Measurements from ENCODE around the gene PXDC1. TPM values are rescaled to one million over a fixed set of nuclear protein-coding genes. Genes with fewer than 3 reads are reported as not detected.

The PXDC1 gene
- polyA plus RNA-seq, 1 donor from 2014 or later: 3.9 TPM

DNA sequence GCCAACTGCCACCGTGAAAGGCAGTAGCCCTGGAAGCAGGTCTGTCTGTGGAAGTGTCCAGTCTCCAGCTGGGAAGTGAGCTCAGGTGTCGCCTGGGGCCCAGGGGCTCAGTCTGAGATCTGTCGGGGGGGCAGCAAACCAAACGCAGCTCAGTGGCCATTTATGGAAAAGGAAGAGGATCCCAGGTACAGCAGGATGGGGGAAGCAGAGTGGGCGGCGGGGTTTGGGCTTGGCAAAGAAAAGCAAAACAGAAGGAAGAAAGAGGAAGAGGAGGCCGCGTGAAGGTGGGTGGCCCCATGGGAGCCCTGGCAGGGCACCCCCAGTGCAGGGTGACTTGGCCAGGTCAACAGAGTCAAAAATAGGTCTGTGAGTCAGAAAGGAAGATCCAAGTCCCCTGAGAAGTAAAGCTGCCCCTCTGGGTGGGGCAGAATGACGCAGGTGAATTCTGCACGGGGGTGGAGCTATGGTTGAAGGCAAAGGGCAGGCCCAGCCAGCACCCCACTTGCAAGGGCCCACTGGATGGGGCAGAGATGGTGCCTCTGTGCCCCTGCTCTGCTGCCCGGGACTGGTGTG, 5.3 kb downstream of the PXDC1 start:
- no peaks in the 10 kb centered on the region for H3K36me3 ChIP-seq (ENCODE audit: insufficient read depth, low read length)
- no peaks in the 10 kb centered on the region for H3K9me3 ChIP-seq (ENCODE audit: low read length)
- no peak overlapping the region for H2AFZ ChIP-seq (ENCODE audit: low read depth, low read length)
- H3F3A ChIP-seq (ENCODE audit: insufficient read depth, low read length, poor library complexity, severe bottlenecking): no peaks in the 10 kb centered on the region
- H3K27me3 ChIP-seq (ENCODE audit: insufficient read depth, low read depth, low read length): peaks cover 22% of the 10 kb centered on the region
- TF ChIP-seq MXI1 (conservative IDR thresholded peaks at IDR 0.05; ENCODE audit: poor library complexity, severe bottlenecking): no peak
- TF ChIP-seq, protein P1, sequence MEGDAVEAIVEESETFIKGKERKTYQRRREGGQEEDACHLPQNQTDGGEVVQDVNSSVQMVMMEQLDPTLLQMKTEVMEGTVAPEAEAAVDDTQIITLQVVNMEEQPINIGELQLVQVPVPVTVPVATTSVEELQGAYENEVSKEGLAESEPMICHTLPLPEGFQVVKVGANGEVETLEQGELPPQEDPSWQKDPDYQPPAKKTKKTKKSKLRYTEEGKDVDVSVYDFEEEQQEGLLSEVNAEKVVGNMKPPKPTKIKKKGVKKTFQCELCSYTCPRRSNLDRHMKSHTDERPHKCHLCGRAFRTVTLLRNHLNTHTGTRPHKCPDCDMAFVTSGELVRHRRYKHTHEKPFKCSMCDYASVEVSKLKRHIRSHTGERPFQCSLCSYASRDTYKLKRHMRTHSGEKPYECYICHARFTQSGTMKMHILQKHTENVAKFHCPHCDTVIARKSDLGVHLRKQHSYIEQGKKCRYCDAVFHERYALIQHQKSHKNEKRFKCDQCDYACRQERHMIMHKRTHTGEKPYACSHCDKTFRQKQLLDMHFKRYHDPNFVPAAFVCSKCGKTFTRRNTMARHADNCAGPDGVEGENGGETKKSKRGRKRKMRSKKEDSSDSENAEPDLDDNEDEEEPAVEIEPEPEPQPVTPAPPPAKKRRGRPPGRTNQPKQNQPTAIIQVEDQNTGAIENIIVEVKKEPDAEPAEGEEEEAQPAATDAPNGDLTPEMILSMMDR (IDR thresholded peaks at IDR 0.05; ENCODE audit: poor library complexity, severe bottlenecking): no peak
- TF ChIP-seq, protein P2, sequence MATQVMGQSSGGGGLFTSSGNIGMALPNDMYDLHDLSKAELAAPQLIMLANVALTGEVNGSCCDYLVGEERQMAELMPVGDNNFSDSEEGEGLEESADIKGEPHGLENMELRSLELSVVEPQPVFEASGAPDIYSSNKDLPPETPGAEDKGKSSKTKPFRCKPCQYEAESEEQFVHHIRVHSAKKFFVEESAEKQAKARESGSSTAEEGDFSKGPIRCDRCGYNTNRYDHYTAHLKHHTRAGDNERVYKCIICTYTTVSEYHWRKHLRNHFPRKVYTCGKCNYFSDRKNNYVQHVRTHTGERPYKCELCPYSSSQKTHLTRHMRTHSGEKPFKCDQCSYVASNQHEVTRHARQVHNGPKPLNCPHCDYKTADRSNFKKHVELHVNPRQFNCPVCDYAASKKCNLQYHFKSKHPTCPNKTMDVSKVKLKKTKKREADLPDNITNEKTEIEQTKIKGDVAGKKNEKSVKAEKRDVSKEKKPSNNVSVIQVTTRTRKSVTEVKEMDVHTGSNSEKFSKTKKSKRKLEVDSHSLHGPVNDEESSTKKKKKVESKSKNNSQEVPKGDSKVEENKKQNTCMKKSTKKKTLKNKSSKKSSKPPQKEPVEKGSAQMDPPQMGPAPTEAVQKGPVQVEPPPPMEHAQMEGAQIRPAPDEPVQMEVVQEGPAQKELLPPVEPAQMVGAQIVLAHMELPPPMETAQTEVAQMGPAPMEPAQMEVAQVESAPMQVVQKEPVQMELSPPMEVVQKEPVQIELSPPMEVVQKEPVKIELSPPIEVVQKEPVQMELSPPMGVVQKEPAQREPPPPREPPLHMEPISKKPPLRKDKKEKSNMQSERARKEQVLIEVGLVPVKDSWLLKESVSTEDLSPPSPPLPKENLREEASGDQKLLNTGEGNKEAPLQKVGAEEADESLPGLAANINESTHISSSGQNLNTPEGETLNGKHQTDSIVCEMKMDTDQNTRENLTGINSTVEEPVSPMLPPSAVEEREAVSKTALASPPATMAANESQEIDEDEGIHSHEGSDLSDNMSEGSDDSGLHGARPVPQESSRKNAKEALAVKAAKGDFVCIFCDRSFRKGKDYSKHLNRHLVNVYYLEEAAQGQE (IDR thresholded peaks at IDR 0.05; ENCODE audit: borderline replicate concordance): no peak
- no peak for TF ChIP-seq RAD21 (conservative IDR thresholded peaks at IDR 0.05)
- TF ChIP-seq SMC3 (conservative IDR thresholded peaks at IDR 0.05; ENCODE audit: poor library complexity): no peak
- TF ChIP-seq EP300 (conservative IDR thresholded peaks at IDR 0.05; ENCODE audit: poor library complexity, severe bottlenecking): no peak
- TF ChIP-seq TAF1 (IDR thresholded peaks at IDR 0.05; ENCODE audit: low read depth): no peak
- no peak for TF ChIP-seq POLR2AphosphoS5 (IDR thresholded peaks at IDR 0.05)
- no peak for TF ChIP-seq EZH2 (IDR thresholded peaks at IDR 0.05; ENCODE audit: borderline replicate concordance, insufficient read depth, low read length, poor library complexity, severe bottlenecking)
- H3K4me3 ChIP-seq (ENCODE audit: low read length): no peak overlapping the region
- H4K20me1 ChIP-seq (ENCODE audit: insufficient read depth): no peaks in the 10 kb centered on the region
- H3K9ac ChIP-seq (ENCODE audit: low read length): no peak overlapping the region
- H3K4me2 ChIP-seq (ENCODE audit: low read length): no peak overlapping the region
- H3K27ac ChIP-seq (ENCODE audit: low read length): no peak overlapping the region
- H3K79me2 ChIP-seq (replicated peaks; ENCODE audit: insufficient read depth, low read length): no peaks in the 10 kb centered on the region
- no peaks in the 10 kb centered on the region for H3K9me2 ChIP-seq (ENCODE audit: insufficient read depth, low read length)

DNA sequence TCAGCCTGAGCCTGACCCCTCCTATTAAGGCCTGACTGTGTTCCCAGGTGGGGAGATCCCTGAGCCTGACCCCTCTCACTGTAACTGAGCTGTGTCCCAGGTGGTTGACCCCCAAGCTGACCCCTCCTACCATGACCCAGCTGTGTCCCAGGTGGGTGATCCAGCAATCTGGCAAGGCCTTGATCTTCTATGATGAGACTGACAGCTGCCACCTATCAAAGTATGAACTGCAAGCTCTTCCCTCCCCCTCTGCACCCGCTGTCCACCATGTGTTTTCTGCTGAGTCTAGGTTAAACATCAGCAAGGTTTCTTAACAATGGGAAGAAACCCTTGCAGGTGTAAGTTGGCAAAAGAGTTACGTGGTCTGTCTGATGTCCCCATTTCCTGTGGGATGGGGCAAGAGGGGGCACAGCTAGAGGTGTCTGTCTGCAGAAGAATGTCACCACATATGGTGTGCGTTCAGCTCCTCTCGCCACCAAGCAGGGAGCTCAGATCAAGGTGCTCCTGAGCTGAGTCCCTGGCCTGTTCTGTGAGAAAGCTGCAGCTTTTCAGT, 5.9 kb downstream of the PXDC1 start:
- no peak overlapping the region for H2AFZ ChIP-seq (ENCODE audit: low read depth, low read length)
- no peak overlapping the region for H3K9ac ChIP-seq (ENCODE audit: low read length)
- no peaks in the 10 kb centered on the region for H3K9me3 ChIP-seq (ENCODE audit: low read length)
- H3K4me3 ChIP-seq (ENCODE audit: low read length): no peak overlapping the region
- no peaks in the 10 kb centered on the region for H3K79me2 ChIP-seq (replicated peaks; ENCODE audit: insufficient read depth, low read length)
- H3K27me3 ChIP-seq (ENCODE audit: insufficient read depth, low read depth, low read length): peaks cover 16% of the 10 kb centered on the region
- H3K9me2 ChIP-seq (ENCODE audit: insufficient read depth, low read length): no peaks in the 10 kb centered on the region
- no peak overlapping the region for H3K4me2 ChIP-seq (ENCODE audit: low read length)
- no peaks in the 10 kb centered on the region for H3K36me3 ChIP-seq (ENCODE audit: insufficient read depth, low read length)
- no peak overlapping the region for H3K27ac ChIP-seq (ENCODE audit: low read length)
- no peaks in the 10 kb centered on the region for H3F3A ChIP-seq (ENCODE audit: insufficient read depth, low read length, poor library complexity, severe bottlenecking)
- no peaks in the 10 kb centered on the region for H4K20me1 ChIP-seq (ENCODE audit: insufficient read depth)
- TF ChIP-seq, protein P1 (IDR thresholded peaks at IDR 0.05; ENCODE audit: poor library complexity, severe bottlenecking): no peak
- TF ChIP-seq SMC3 (conservative IDR thresholded peaks at IDR 0.05; ENCODE audit: poor library complexity): no peak
- TF ChIP-seq RAD21 (conservative IDR thresholded peaks at IDR 0.05): no peak
- no peak for TF ChIP-seq POLR2AphosphoS5 (IDR thresholded peaks at IDR 0.05)
- TF ChIP-seq, protein P2 (IDR thresholded peaks at IDR 0.05; ENCODE audit: borderline replicate concordance): no peak
- TF ChIP-seq EP300 (conservative IDR thresholded peaks at IDR 0.05; ENCODE audit: poor library complexity, severe bottlenecking): no peak
- no peak for TF ChIP-seq MXI1 (conservative IDR thresholded peaks at IDR 0.05; ENCODE audit: poor library complexity, severe bottlenecking)
- no peak for TF ChIP-seq EZH2 (IDR thresholded peaks at IDR 0.05; ENCODE audit: borderline replicate concordance, insufficient read depth, low read length, poor library complexity, severe bottlenecking)
- TF ChIP-seq TAF1 (IDR thresholded peaks at IDR 0.05; ENCODE audit: low read depth): no peak

Data from neural cell (in vitro differentiated cells).